ENCODE data around the gene MFF.

GRCh38 chr2:227337442-227337841, 12.4 kb downstream of the MFF start:
- TF ChIP-seq EZH2 (IDR thresholded peaks at IDR 0.05; ENCODE audit: borderline replicate concordance, control insufficient read depth, low read depth, low read length), result no peak
- no peak for TF ChIP-seq EP300 (IDR thresholded peaks at IDR 0.05; ENCODE audit: borderline replicate concordance in 1 of 2, control insufficient read depth in 1 of 2, low read depth in 2 of 2, low read length in 2 of 2)
- TF ChIP-seq POLR2A (IDR thresholded peaks at IDR 0.05; ENCODE audit: low read depth, low read length), result no peak
- TF ChIP-seq CTCF (IDR thresholded peaks at IDR 0.05 in 2 of 3, conservative IDR thresholded peaks at IDR 0.05 in 1 of 3; ENCODE audit: control insufficient read depth in 2 of 3, extremely low read depth in 1 of 3, insufficient read depth in 1 of 3, low read depth in 3 of 3, low read length in 3 of 3), result no peak
- TF ChIP-seq CREB1 (IDR thresholded peaks at IDR 0.05; ENCODE audit: low read depth), result no peak
- no peak for TF ChIP-seq BCLAF1 (IDR thresholded peaks at IDR 0.05)
